SW480 (cell line): Measurements from ENCODE around the gene SDC3.

Experiments
- DNase-seq: peaks from one replicate; pipeline ENCODE4 v3.0.0-alpha.2; 2016; ENCODE audit warnings: low spot score

SDC3 gene

GRCh38 chr1:30904191-30904961, 4.2 kb downstream of the SDC3 start:
- DNase-seq, result no peak

DNA sequence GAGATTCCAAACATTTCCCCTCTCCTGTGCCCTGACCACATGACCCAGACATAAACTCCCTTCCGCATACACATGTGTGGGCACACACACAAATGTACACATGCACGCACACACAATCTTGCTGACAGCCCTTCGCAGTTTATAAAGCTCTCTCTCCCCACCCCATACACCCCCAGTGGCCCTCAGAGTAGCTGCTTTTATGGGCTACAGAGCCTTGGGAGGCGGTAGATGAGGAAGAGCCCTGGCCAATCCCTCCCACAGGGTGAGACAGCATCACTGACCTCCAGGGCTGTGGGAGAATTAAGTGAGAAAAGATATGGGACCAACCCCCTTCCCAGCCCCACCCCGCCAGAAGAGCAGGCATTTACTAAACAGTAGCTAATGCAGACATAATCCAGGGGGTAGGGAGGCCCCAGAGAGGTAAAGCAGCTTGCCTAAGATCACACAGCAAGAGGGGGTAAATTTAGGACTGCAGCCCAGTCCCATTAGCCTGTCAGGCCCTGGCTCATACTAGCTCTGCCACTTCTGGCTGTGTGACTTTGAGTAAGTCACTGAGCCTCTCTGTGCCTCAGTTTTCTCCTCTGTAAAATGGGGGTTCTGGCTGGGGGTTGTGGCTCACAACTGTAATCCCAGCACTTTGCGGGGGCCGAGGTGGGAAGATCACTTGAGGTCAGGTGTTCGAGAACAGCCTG, 5.1 kb downstream of the SDC3 start:
- DNase-seq, result no peak

DNA sequence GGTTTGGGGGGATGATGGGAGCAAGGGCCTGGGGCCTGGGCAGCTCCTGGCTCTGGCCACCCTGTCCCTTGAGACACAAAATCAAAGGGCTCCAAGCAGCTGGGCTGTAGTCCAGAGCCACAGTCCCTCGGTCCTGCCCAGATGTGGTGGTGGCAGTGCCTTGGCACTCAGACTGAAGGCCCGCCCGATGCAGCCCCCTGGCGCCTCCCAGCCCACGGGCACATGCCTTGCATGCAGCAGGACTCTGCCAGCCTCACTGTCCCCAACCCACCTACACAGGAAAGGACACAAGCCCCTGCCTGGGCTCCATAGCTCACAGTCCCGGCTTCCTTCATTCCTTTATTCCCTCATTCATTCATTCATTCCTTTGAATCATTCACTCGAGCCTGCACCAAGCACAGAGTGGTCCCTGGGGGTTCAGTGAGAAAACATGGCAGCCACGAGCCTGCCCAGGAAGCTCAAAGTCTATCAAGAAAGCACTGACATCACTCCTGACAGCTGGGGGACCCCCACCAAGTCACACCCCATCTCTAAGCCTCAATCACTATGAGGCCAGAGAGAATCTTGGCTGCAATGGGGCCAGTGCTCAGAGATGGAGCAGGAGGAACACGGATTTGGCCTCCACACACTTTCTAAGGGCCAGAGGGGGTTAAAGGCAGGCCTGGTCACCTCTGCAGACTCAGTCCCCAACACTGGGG, 5.8 kb downstream of the SDC3 start:
- no peak for DNase-seq

DNA sequence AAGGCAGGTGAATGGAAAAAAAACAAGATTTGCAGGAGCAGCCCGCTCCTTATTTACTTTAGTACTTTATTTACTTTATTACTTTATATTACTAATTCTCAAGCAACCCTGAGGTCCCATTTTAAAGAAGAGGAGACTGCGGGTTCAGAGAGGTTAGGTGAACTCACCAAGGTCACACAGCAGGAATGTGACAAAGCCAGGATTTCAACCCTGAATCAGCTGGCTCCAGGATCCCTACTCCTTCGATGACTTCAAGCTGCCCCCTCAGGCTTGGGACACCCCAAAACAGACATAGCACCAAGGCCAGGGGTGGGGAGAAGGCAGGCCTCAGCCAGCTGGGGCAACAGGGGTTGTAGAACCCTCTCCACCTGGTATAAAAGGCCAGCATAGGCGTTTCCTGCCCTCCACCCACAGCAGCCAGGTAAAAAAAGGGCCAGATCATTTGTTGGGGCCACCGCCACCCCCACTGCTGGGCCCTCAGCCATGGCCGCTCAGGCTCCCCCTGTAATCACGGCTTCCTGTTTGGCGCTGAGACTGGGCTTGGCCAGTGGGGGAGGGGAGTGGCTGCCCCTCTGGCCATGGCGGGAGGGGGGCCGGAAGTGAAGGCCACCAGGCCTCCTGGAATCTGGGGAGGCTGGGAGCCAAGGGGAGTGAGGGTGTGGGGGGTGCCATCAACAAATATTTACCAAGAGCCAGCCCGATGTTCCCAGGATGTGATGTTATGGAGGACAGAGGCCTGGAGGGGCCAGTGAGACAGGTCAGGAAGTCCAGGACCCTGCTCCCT, 6.6 kb downstream of the SDC3 start:
- no peak for DNase-seq

DNA sequence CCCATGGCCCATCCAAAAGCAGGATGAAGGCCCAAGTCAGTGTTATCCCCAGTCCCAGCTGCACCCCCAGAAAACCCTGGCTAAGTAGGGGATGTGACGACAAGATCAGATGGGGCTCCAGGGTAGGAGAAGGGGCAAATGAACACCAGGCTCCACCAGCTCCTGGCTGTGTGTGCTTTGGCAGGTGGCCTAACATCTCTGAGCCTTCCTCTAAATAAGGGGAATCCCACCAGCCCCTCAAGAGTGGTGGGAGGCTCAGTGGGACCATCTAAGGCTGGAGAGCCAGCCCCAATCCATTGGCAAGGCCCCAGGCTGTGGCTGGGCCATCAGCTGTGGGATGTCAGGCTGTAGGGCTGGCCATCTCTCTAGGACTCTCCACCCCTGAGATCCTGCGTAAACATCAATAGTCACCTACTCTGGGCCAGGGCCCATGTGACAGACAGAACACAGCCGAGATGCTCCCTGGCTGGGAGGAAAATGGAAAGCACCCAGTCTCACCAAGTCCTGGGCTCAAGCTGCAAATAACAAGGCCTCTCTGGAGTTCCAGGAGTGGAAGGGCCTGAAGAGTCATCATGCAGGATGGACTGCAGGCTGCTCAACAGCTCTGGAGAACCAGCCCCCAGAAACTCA, 7.5 kb downstream of the SDC3 start:
- DNase-seq, result no peak

GRCh38 chr1:30900486-30900885, 8.1 kb downstream of the SDC3 start:
- DNase-seq, result no peak

DNA sequence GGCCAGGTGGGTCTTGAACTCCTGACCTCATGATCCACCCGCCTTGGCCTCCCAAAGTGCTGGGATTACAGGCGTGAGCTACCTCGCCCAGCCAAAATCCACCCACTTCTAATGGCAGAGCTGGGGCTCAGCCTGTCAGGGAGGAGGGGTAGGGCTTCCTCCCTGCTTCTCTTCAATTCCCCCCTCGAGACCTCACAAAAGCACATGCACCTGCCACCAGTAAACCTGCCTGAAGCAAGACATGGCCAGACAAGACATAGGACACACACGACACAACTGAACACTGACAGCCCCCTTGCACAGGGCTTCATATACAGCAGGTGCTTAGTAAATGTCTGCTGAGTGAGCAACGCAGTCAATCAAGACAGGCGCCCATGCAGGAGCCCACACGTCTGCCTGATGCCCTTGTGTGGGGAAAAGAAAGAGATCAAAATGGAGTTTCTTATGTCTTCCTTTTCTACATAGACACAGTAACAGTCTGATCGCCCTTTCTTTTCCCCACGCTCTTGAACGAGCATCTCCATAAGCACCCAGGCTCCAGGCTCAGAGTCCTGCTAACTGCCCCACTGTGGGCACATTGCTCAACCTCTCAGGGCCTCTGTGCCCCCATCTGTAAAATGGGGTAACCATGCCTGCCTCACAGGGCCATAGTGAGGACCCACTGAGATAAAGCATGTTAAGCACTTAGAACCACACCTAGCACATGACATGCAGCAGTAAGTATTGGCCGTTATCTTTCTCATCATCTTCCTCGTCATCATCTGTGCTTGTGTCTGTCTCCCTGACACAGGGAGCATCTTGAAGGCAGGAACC, 8.8 kb downstream of the SDC3 start:
- no peak for DNase-seq

GRCh38 chr1:30898031-30898815, 10.3 kb downstream of the SDC3 start:
- no peak for DNase-seq

DNA sequence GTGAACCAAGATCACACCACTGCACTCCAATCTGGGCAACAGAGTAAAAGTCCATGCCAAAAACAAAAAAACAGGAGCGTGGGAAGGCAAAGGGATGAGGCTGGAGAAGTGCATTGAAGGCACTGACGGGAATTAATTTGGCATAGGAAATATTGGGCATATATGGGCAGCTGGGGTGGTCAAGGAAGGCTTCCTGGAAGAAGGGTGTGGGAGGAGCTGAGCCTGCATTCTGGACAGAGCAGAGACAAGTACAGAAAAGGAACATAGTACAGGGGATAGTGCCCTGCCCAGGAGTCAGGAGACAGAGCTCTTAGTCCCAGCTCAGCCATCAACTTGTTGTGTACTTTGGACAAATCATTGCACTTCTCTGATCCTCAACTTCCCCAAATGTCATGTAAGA, 11.7 kb downstream of the SDC3 start:
- no peak for DNase-seq

GRCh38 chr1:30895944-30896660, 12.5 kb downstream of the SDC3 start:
- no peak for DNase-seq

DNA sequence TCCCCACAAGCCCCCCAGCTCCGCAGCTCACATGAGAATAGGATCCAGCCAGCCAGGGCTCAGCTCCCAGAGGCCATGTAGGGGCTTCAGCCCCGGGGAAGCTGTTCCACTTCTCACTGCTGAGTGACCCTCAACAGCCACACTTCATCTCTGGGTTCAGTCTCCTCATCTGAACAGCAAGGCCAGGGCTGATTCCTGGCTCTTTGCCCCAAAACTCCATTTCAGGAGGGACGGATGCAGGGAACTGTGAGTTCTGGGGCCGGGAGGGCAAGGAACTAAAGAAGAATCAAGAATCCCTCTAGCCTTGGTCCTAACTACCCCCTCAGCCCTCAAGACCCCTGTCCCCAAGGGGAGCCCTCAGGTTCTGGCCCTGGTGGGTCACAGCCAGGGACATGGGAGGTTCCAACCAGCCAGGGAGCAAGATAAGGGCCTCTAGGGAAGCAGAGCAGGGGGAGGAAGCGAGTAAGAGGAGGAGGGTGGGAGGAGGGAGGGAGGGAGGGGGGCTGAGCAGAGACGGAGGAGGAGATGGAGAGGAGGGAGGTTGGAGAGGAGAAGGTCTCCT, 13.1 kb downstream of the SDC3 start:
- DNase-seq, result no peak

DNA sequence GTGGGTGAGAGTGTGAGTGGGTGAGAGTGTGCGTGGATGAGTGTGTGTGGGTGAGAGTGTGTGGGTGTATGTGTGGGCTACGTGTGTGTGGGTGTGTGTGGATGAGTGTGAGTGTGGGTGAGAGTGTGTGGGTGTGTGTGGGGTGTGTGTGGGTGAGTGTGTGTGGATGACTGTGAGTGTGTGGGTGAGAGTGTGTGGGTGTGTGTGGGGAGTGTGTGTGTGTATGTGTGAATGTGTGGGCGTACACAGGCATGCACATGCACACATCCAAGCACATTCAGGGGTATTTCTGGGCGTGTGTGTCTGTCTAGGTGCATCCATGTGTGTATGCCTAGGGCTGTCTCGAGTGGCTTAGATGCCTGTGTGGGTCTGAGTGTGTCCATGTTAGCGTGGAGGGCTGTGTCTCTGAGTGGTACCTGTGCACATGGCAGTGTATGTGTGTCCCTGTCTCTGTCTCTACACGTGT, 14.0 kb downstream of the SDC3 start:
- DNase-seq, result no peak

DNA sequence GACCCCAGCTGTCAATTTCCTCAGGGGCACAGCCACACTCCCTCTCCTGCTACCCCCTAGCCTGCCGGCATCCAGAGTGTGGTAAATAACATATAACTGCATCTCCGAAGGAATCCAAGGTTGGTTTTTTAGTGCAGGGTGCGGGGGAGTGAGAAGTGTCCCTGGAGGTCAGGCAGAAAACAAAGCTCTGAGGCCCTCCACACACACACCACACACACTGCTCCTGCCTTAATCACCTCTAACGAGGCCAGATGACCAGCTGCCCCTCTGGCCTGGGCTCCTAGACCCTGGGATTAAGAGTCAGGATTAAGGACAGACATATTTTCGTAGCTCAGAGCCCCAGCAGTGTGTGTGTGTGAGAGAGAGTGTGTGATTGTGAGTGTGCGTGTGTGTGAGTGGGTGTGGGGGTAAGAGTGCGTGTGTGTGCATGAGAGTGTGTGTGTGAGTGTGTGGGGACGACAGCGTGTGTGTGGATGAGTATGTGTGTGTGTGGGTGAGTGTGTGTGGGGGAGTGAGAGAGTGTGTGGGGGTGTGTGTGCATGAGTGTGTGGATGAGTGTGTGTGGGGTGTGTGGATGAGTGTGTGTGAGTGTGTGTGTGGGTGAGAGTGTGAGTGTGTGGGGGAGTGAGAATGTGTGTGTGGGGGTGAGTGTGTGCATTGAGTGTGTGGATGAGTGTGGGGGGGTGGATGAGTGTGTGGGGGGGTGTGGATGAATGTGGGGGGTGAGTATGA, 14.6 kb downstream of the SDC3 start:
- DNase-seq, result no peak

- DNase-seq, result no peak
Observed at GRCh38 chr1:30892671-30893073, 15.9 kb downstream of the SDC3 start.

- no peak for DNase-seq
Observed at GRCh38 chr1:30891227-30891552, 17.4 kb downstream of the SDC3 start.

GRCh38 chr1:30890502-30891226, 17.9 kb downstream of the SDC3 start:
- no peak for DNase-seq

DNA sequence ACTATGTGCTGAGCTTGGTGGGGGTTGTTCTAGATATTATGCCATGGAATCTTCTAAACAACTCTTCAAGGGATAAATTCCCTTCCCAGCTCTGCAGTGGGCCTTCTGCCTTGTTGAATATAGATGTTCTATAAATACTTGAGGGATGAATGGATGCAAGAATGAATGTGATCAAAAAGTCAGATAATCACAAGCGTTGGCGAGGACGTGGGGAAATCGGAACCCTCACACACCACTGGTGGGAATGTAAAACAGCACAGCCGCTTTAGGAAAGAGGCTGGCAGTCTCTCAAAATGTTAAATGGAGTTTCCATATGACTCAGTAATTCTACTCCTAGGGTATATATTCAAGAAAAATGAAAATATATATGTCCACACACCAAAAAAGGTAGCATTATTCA, 19.0 kb downstream of the SDC3 start:
- no peak for DNase-seq

DNA sequence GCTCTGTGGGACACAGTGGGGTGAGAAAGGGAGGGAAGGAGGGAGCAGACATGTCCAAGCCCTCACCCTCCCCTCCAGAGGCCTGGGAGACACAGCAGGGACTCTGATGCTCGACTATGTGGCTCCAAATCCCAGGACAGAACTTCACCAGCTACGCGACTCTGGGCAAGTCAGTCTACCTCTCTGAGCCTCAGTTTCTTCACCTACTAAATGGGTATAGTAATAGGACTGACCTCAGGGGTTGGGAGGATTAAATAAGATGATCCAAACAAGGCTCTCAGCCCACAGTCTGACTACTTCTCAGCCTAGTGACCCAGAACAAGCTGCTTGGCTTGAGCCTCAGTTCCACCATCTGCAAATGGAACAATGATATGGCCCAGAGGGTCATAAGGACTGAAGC, 19.6 kb downstream of the SDC3 start:
- DNase-seq, result no peak
